HG02852 (cell line): Measurements from ENCODE around the gene CYP4B1.

Source experiments
- ATAC-seq: cut with Tn5 transposase; IDR thresholded peaks from one replicate; pipeline ENCODE4 v1.9.1; 2021; ENCODE audit warnings: mild to moderate bottlenecking, moderate library complexity; ENCODE audit not compliant: unreplicated experiment

Gene CYP4B1

GRCh38 chr1:46790446-46791101, 8.3 kb upstream of the CYP4B1 start:
- ATAC-seq = no peak

GRCh38 chr1:46793126-46793525, 5.7 kb upstream of the CYP4B1 start:
- no peak for ATAC-seq

DNA sequence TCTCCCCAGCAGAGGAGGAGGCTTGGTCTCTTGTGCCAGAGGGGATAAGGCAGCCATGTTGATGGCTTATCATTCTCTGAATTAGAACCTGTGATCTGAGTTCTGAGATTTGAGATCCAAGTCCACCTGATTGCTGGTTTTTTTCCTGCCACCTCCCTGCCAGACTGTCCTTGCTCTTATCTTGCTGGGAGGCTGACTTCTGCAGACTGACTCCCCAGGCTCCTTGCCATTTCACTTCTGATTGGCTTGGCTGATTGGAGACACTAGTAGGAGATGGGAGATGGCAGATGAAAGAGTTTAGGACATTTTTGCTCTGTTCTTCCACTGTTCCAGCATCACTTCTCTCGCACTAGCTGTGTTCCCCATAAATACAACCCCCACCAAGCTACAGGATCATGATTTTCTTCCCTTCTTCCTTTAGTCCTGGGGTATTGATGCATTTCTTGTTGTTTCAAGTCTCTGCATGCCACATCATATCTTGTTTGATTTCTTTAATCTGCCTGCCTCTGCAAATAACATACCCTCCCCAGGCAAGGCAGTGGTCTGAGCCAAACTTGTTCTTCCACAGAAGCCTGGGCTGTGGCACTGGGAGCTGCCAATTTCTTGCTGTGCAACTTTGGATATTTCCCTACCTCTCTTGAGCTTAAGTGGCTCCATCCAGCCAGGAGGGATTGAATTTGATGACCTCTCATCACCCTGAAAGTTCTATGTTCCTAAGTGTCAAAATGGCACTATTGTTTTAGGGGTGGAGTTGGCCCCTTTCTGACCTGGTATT, 963 bp upstream of the CYP4B1 start:
- ATAC-seq = no peak

DNA sequence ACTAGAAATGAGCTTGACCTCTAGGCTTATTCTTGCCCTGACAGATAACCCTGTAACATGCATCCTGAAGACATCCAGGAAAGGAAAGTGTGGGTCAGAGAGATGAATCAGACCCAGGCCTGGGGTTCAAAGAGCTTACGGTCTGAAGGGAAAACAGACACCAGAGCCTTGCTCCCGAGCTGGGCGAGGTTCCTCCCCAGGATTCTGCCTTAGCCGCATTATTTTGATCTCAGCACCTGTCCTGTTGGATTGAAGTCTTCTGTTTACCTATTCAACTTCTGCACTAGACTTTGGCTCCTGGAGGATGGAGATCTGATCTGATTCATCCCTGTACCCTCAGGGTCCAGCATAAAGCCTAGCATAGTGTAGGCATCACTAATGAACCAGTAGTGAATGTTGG, 1.9 kb downstream of the CYP4B1 start:
- no peak for ATAC-seq

GRCh38 chr1:46801323-46802055, 2.6 kb downstream of the CYP4B1 start:
- ATAC-seq = no peak

- ATAC-seq = no peak
Measured at GRCh38 chr1:46802081-46802480, 3.2 kb downstream of the CYP4B1 start.

DNA sequence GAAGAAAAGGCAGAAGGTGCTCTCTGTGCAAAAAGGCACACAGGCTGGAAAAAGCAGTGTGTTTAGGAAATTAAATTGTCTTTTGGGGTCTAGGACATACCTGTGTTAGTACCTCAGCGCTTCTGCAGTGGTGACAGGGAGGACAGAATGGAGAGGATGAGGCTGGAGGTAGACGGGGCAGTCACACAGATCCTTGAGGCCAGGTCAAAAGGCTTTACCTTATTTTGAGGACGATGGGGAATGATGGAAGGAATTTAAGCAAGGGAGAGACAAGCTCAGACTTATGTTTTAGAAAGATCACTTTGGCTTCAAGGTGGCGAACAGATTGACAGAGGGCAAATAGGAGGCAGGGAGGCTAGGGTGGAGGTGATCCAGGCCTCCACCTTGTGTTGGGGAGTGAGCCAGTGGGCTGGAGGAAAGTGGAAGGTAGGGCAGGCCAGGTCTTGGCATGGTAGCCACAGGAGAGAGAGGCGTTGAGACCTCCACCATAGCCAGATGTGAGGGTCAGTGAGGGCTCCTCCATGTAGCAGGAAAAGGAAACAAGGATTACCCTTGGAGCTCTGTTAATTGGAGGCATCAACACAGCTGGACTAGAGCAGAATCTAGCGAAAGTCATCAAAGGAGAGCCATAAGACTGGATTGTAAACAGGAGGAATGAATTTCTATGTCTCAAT, 4.2 kb downstream of the CYP4B1 start:
- no peak for ATAC-seq

DNA sequence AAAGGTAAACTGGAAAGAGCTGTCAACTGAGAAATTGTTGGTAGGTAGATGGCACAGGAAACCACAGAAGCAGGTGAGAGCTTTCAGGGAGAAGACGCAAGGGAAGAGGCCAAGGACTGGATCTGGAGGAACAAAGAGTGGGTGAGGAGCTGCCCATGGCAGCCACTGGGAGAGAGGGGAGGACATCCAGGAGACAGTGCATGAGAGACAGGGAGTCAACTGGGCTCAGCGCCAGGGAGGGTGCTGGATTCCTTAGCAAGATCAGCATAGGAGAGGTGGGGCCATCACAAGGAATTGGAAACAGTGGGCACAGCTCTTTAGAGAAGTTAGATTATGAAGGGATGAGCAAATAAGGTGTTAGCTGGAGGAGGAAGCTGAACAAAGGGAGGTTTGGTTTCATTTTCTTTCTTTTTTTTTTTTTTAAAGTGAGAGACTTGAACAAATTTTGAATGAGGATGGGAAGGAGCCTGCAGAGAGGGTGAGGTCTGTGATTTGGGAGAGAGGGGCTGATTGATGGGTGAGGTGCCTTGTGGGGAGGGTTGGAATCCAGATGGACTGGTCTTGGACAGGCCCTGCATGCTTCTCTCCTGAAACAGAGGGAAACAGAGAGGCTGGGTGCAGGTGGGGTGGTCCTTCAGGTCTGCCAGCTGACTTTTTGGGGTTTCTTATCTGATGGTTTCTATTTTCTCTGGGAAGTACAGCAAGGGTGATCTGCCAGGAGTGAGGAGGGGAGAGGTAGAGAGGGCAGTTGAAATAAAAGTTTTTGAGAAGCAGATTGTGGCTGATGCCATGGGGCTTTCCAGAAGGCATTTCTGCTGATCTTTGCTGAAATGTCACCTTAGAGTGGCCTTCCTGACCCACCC, 5.4 kb downstream of the CYP4B1 start:
- ATAC-seq = no peak

GRCh38 chr1:46804926-46805325, 6.1 kb downstream of the CYP4B1 start:
- no peak for ATAC-seq

DNA sequence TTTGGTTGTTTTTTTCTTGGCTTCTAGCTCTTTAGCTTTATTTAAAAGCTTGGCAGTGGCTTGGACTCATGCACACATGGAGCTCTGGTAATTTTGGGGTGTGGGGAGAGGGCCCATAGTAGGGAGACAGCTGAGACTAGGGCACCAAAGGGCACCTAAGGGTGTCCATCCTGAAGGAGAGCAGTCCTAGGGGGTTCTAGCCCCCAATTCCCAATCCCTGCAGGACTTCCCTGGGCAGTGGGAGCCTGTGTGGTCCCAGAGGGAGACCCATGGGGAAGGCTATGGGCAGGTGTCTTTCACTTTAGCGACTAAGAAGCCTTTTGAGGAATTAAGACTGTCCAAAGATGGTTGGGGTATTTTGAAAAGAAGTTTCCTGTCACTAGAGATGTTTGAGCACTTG, 6.9 kb downstream of the CYP4B1 start:
- no peak for ATAC-seq

- no peak for ATAC-seq
Measured at GRCh38 chr1:46806196-46807020, 7.6 kb downstream of the CYP4B1 start.

GRCh38 chr1:46807046-46807972, 8.5 kb downstream of the CYP4B1 start:
- no peak for ATAC-seq

DNA sequence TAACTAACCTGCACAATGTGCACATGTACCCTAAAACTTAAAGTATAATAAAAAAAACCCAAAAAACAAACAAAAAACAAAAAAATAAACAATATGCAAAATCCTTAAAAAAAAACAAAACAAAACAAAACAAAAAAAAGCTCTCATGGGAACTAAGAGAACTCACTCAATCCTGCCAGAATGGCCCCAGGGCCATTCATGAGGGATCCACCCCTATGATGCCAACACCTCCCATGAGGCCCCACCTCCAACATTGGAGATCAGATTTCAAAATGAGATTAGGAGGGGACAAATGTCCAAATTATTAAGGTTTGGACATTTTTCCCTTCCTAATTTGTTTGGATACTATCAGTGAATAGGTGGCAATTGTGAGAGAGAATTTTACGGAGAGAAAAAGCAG, 10.2 kb downstream of the CYP4B1 start:
- no peak for ATAC-seq

- no peak for ATAC-seq
Measured at GRCh38 chr1:46809904-46810303, 11.1 kb downstream of the CYP4B1 start.

DNA sequence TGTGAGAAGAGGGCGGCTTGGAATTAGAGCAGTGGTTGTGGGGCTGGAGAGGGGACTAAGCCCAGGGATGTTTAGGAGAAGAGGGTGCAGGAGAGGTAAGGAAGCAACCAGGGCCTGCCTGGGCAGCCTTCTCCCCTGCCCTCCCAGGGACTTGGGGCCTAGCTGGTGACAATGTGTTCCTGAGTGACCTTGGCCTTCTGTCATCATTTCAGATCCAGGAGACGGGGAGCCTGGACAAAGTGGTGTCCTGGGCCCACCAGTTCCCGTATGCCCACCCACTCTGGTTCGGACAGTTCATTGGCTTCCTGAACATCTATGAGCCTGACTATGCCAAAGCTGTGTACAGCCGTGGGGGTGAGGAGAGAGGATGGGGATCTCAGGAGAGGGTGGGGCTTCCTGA, 11.8 kb downstream of the CYP4B1 start:
- ATAC-seq = no peak

GRCh38 chr1:46811053-46811452, 12.2 kb downstream of the CYP4B1 start:
- ATAC-seq = no peak

DNA sequence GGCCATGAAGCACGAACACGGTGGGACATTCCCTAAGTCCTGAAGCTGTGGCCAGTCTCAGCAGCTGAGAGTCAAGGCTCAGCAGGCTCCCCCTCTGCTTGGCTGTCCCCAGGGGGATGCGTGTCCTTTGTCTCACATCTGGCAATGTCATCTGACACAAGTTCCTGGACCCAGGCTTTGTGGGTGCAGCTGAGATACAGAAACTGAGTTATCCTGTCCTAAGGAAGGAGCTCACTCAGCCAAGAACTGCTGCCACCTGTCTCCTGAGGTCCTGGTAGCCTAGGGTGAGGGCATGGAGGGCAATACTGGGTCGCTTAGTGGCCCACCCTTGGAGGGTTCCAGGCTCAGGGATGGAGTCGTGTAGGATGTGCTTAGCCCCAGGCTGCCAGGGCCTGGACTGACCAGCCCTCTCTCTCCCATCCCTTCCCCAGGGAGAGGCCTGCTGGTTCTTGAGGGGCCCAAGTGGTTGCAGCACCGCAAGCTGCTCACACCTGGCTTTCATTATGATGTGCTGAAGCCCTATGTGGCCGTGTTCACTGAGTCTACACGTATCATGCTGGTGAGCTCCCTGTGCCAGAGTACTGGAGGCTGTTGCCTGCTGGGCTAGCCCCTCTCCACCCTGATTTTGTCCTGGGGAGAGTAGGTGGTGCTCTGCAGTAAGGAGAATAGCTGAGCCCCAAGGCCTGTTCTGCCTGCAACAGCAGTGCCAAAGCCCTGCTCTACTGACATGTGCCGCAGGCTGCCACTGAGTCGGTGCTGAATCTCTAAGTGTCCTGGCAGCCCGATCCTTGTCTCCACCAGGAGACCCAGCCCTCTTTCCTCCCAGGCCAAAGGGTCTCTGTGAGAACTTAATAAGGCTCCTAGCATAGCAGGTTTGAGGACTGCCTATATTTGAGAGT, 13.5 kb downstream of the CYP4B1 start:
- no peak for ATAC-seq
